ENCODE data around the gene TM4SF4. TPM values are rescaled to one million over a fixed set of nuclear protein-coding genes. Genes with fewer than 3 reads are reported as not detected.

The TM4SF4 gene
- total RNA-seq, 1 donor from 2014 or later: not detected

GRCh38 chr3:149481056-149481455 is 6.6 kb downstream of the TM4SF4 start:
- Histone ChIP-seq H3K36me3 (no peaks in the 10 kb centered on the region), H3K4me1 (peaks cover 11% of the 10 kb centered on the region), H3K4me3 (no peak overlapping the region), H3K9me3 (no peaks in the 10 kb centered on the region), H3K27me3 (ENCODE audit: low read depth) (no peaks in the 10 kb centered on the region), H3K27ac (no peak overlapping the region)
- intact Hi-C loops (cut with DNase I): no loop called here
- TF ChIP-seq, protein P1, sequence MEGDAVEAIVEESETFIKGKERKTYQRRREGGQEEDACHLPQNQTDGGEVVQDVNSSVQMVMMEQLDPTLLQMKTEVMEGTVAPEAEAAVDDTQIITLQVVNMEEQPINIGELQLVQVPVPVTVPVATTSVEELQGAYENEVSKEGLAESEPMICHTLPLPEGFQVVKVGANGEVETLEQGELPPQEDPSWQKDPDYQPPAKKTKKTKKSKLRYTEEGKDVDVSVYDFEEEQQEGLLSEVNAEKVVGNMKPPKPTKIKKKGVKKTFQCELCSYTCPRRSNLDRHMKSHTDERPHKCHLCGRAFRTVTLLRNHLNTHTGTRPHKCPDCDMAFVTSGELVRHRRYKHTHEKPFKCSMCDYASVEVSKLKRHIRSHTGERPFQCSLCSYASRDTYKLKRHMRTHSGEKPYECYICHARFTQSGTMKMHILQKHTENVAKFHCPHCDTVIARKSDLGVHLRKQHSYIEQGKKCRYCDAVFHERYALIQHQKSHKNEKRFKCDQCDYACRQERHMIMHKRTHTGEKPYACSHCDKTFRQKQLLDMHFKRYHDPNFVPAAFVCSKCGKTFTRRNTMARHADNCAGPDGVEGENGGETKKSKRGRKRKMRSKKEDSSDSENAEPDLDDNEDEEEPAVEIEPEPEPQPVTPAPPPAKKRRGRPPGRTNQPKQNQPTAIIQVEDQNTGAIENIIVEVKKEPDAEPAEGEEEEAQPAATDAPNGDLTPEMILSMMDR (IDR thresholded peaks at IDR 0.05): no peak
- no peak for ATAC-seq
- no peak for DNase-seq

DNA sequence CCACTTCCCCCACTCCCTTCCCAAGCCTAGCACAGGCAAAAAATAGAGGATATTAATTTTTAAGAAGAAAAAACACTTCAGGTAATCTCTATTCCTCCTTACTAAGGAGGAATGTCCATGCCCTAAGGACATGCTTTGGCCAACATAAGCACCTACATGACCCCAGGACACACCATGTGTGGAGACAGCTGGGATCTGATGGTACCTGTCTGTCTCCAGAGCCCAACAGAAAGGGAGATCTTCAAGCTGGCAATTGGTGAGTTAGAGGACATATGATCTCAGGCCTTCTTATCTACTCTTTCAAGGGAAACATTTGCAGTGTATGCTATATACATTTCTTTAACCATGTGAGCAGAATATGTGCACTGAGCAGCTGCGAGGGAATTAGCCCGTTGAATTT is 7.0 kb downstream of the TM4SF4 start:
- Histone ChIP-seq H3K27me3 (ENCODE audit: low read depth) (no peaks in the 10 kb centered on the region), H3K4me1 (peaks cover 11% of the 10 kb centered on the region), H3K27ac (no peak overlapping the region), H3K9me3 (no peaks in the 10 kb centered on the region), H3K36me3 (no peaks in the 10 kb centered on the region), H3K4me3 (no peak overlapping the region)
- intact Hi-C loops (cut with DNase I): no loop called here
- ATAC-seq: no peak
- DNase-seq: no peak
- TF ChIP-seq, protein P1 (IDR thresholded peaks at IDR 0.05): no peak

DNA sequence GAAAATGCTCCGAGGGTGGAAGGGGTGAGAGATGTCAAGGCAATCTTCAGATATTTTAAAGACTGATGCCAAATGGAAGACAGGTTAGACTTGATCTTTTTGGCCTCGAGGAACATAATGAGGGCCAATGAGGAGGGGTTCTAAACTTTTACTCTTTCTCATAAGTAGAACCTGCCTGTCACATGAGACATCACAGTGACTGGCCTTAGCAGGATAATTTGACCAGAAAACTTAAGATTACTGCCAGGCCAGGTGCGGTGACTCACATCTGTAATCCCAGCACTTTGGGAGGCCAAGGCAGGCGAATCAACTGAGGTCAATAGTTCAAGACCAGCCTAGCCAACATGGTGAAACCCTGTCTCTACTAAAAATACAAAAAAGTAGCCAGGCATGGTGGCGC is 12.2 kb downstream of the TM4SF4 start:
- Histone ChIP-seq H3K9me3 (no peaks in the 10 kb centered on the region), H3K36me3 (no peaks in the 10 kb centered on the region), H3K27me3 (ENCODE audit: low read depth) (no peaks in the 10 kb centered on the region), H3K27ac (no peak overlapping the region), H3K4me1 (no peaks in the 10 kb centered on the region), H3K4me3 (no peak overlapping the region)
- intact Hi-C loops (cut with DNase I): no loop called here
- DNase-seq (no peak), ATAC-seq (no peak)
- TF ChIP-seq, protein P1 (IDR thresholded peaks at IDR 0.05): no peak

GRCh38 chr3:149487598-149488197 is 13.2 kb downstream of the TM4SF4 start:
- Histone ChIP-seq H3K4me3 (no peak overlapping the region), H3K4me1 (no peaks in the 10 kb centered on the region), H3K27me3 (ENCODE audit: low read depth) (no peaks in the 10 kb centered on the region), H3K9me3 (no peaks in the 10 kb centered on the region), H3K27ac (no peak overlapping the region), H3K36me3 (no peaks in the 10 kb centered on the region)
- ATAC-seq: peak; percentile 44 to 47
- TF ChIP-seq, protein P1 (IDR thresholded peaks at IDR 0.05): peak; percentile 41
- intact Hi-C loops (cut with DNase I): no loop called here
- no peak for DNase-seq

DNA sequence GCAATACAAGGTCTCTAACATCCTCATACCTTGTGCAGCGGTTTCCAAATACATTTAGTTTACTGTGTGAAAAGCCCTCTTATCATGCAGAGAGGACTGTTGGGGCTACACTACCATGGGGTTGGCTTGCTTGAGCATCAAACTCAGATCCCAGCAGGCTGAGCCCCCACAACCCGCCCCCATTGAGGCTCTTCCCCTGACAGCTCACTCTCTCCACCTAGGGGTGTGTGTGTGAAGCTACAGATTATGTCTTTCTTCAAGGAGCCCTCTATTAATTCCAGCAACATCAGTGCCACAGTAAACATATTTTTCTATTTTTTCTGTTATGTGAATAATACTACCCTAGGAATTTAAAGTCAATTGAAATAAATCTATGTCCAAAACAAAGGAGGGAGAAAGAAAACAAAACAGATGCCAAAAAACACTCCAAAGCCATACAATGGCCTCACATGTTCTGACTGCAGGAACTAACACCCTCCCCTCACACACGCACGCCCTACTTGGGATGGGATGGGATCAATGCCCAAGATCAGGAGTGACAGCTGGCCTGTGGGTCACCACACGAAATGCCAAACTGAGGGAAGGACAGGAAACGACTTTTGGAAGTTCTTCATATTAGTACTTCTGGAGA is 14.7 kb downstream of the TM4SF4 start:
- Histone ChIP-seq H3K4me1 (no peaks in the 10 kb centered on the region), H3K36me3 (no peaks in the 10 kb centered on the region), H3K27ac (no peak overlapping the region), H3K4me3 (no peak overlapping the region), H3K27me3 (ENCODE audit: low read depth) (no peaks in the 10 kb centered on the region), H3K9me3 (no peaks in the 10 kb centered on the region)
- ATAC-seq: peak; percentile 34 to 39
- intact Hi-C loops (cut with DNase I): no loop called here
- DNase-seq: no peak
- TF ChIP-seq, protein P1 (IDR thresholded peaks at IDR 0.05): peak; percentile 28

Data from lower lobe of right lung (tissue), 2 donors.